Rectal smooth muscle tissue (tissue), 1 donor: ENCODE results near the gene ABHD2.

Experiments used
- H3K27ac ChIP-seq: one replicate; pipeline ENCODE4 v1.7.0; 2013; ENCODE audit warnings: low read depth, low read length, inconsistent platforms
- H3K27me3 ChIP-seq: one replicate; pipeline ENCODE4 v1.7.0; 2013; ENCODE audit warnings: low read length; ENCODE audit not compliant: control insufficient read depth, insufficient read depth
- H3K36me3 ChIP-seq: one replicate; pipeline ENCODE4 v1.7.0; 2013; ENCODE audit warnings: low read length; ENCODE audit not compliant: control insufficient read depth, insufficient read depth
- H3K4me1 ChIP-seq: one replicate; pipeline ENCODE4 v1.7.0; 2013; ENCODE audit warnings: low read length; ENCODE audit not compliant: control insufficient read depth, insufficient read depth
- H3K4me3 ChIP-seq: one replicate; pipeline ENCODE4 v1.7.0; 2013; ENCODE audit warnings: low read length
- H3K9ac ChIP-seq: one replicate; pipeline ENCODE4 v1.7.0; 2013; ENCODE audit warnings: low read length

Gene ABHD2

GRCh38 chr15:89091627-89092220 is 3.5 kb downstream of the ABHD2 start:
- H3K9ac ChIP-seq, result no peak overlapping the region
- no peaks in the 10 kb centered on the region for H3K27me3 ChIP-seq
- H3K27ac ChIP-seq, result peak overlapping the region; percentile 93
- no peaks in the 10 kb centered on the region for H3K36me3 ChIP-seq
- peak overlapping the region; percentile 25 for H3K4me3 ChIP-seq
- H3K4me1 ChIP-seq, result peaks cover 54% of the 10 kb centered on the region

- H3K4me3 ChIP-seq, result no peak overlapping the region
- H3K36me3 ChIP-seq, result no peaks in the 10 kb centered on the region
- peak overlapping the region; percentile 75 for H3K27ac ChIP-seq
- peaks cover 57% of the 10 kb centered on the region for H3K4me1 ChIP-seq
- no peaks in the 10 kb centered on the region for H3K27me3 ChIP-seq
- no peak overlapping the region for H3K9ac ChIP-seq
Observed at GRCh38 chr15:89093509-89093908, 5.3 kb downstream of the ABHD2 start.

GRCh38 chr15:89095073-89095472 is 6.8 kb downstream of the ABHD2 start:
- no peaks in the 10 kb centered on the region for H3K27me3 ChIP-seq
- H3K9ac ChIP-seq, result no peak overlapping the region
- H3K4me1 ChIP-seq, result peaks cover 48% of the 10 kb centered on the region
- peak overlapping the region; percentile 65 for H3K27ac ChIP-seq
- H3K4me3 ChIP-seq, result no peak overlapping the region
- H3K36me3 ChIP-seq, result no peaks in the 10 kb centered on the region

GRCh38 chr15:89095556-89095955 is 7.3 kb downstream of the ABHD2 start:
- Histone ChIP-seq H3K36me3 (no peaks in the 10 kb centered on the region), H3K4me1 (peaks cover 47% of the 10 kb centered on the region), H3K27me3 (no peaks in the 10 kb centered on the region), H3K27ac (peak overlapping the region; percentile 65), H3K4me3 (no peak overlapping the region), H3K9ac (no peak overlapping the region)

GRCh38 chr15:89096664-89097063 is 8.4 kb downstream of the ABHD2 start:
- H3K36me3 ChIP-seq, result no peaks in the 10 kb centered on the region
- H3K4me1 ChIP-seq, result peaks cover 52% of the 10 kb centered on the region

GRCh38 chr15:89097313-89097712 is 9.1 kb downstream of the ABHD2 start:
- Histone ChIP-seq H3K4me1 (peaks cover 54% of the 10 kb centered on the region), H3K9ac (no peak overlapping the region), H3K4me3 (no peak overlapping the region), H3K27ac (peak overlapping the region; percentile 67), H3K27me3 (no peaks in the 10 kb centered on the region), H3K36me3 (no peaks in the 10 kb centered on the region)

More at GRCh38 chr15:89096664-89097063, 8.4 kb downstream of the ABHD2 start:
- H3K4me3 ChIP-seq, result no peak overlapping the region
- no peaks in the 10 kb centered on the region for H3K27me3 ChIP-seq
- H3K9ac ChIP-seq, result no peak overlapping the region
- peak overlapping the region; percentile 59 for H3K27ac ChIP-seq

GRCh38 chr15:89098281-89098680 is 10.0 kb downstream of the ABHD2 start:
- Histone ChIP-seq H3K9ac (no peak overlapping the region), H3K36me3 (no peaks in the 10 kb centered on the region), H3K27me3 (no peaks in the 10 kb centered on the region), H3K4me3 (no peak overlapping the region), H3K4me1 (peaks cover 54% of the 10 kb centered on the region), H3K27ac (peak overlapping the region; percentile 67)

GRCh38 chr15:89099968-89100367 is 11.7 kb downstream of the ABHD2 start:
- H3K36me3 ChIP-seq, result no peaks in the 10 kb centered on the region
- no peak overlapping the region for H3K9ac ChIP-seq
- H3K27me3 ChIP-seq, result no peaks in the 10 kb centered on the region
- no peak overlapping the region for H3K4me3 ChIP-seq
- peaks cover 55% of the 10 kb centered on the region for H3K4me1 ChIP-seq
- no peak overlapping the region for H3K27ac ChIP-seq

- peak overlapping the region; percentile 43 for H3K4me3 ChIP-seq
- H3K9ac ChIP-seq, result no peak overlapping the region
- H3K36me3 ChIP-seq, result no peaks in the 10 kb centered on the region
- no peaks in the 10 kb centered on the region for H3K27me3 ChIP-seq
- H3K4me1 ChIP-seq, result peaks cover 47% of the 10 kb centered on the region
- peak overlapping the region; percentile 90 for H3K27ac ChIP-seq
Observed at GRCh38 chr15:89101302-89102193, 13.3 kb downstream of the ABHD2 start.

- no peak overlapping the region for H3K4me3 ChIP-seq
- peak overlapping the region; percentile 53 for H3K27ac ChIP-seq
- peaks cover 40% of the 10 kb centered on the region for H3K4me1 ChIP-seq
- H3K27me3 ChIP-seq, result no peaks in the 10 kb centered on the region
- no peaks in the 10 kb centered on the region for H3K36me3 ChIP-seq
- H3K9ac ChIP-seq, result no peak overlapping the region
Observed at GRCh38 chr15:89103481-89104171, 15.4 kb downstream of the ABHD2 start.

- Histone ChIP-seq H3K9ac (no peak overlapping the region), H3K4me1 (peaks cover 39% of the 10 kb centered on the region), H3K27me3 (no peaks in the 10 kb centered on the region), H3K4me3 (no peak overlapping the region), H3K36me3 (no peaks in the 10 kb centered on the region), H3K27ac (peak overlapping the region; percentile 53)
Observed at GRCh38 chr15:89104172-89104564, 15.9 kb downstream of the ABHD2 start.

- Histone ChIP-seq H3K4me1 (peaks cover 39% of the 10 kb centered on the region), H3K4me3 (no peak overlapping the region), H3K9ac (no peak overlapping the region), H3K27ac (peak overlapping the region; percentile 25), H3K36me3 (no peaks in the 10 kb centered on the region), H3K27me3 (no peaks in the 10 kb centered on the region)
Observed at GRCh38 chr15:89105147-89105546, 16.9 kb downstream of the ABHD2 start.
